Cardiac septum (tissue), 1 donor: ENCODE data around the gene POLR1C. TPM values are rescaled to one million over a fixed set of nuclear protein-coding genes. Genes with fewer than 3 reads are reported as not detected.
"Not testable (repeated sequence)": the region's sequence is repeated elsewhere in the genome, so short reads cannot be mapped to it uniquely, and the experiment has no call there.

ENCODE experiments used
- DNase-seq: peaks from one replicate; pipeline ENCODE4 v3.0.0-alpha.2; 2020; ENCODE audit warnings: low spot score
- intact Hi-C: fragments of 100-400 bp; cut with DNase I; formaldehyde crosslinking; loops from one replicate; pipeline ENCODE4 v1.14.0; 2022
- total RNA-seq: library from RNA; stranded (reverse); fragmentation: NEBNext Ultra II Directional; extraction: Animal tissue kit (Norgen Biotek cat#: 25700); gene quantifications from one replicate; pipeline ENCODE4 v1.2.1, GENCODE V29; 2021
- donor health status: DM: no; HTN: no; CAD: no.

POLR1C gene
- total RNA-seq, 1 donor from 2014 or later: 14.8 TPM

DNA sequence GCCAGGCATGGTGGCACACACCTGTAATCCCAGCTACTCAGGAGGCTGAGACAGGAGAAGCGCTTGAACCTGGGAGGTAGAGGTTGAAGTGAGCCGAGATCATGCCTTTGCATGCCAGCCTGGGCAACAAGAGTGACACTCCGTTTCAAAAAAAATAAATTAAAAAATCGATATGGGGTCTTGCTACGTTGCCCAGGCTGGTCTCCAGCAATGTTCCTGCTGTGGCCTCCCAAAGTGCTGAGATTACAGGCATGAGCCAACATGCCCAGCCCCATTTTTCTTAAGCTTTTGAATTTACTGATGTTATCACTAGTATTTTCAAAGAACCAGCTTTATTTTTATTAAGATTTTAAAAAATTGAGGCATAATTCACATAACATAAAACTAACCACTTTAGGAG, 23.6 kb downstream of the POLR1C start:
- no peak for DNase-seq
- intact Hi-C loops: no loop called here

DNA sequence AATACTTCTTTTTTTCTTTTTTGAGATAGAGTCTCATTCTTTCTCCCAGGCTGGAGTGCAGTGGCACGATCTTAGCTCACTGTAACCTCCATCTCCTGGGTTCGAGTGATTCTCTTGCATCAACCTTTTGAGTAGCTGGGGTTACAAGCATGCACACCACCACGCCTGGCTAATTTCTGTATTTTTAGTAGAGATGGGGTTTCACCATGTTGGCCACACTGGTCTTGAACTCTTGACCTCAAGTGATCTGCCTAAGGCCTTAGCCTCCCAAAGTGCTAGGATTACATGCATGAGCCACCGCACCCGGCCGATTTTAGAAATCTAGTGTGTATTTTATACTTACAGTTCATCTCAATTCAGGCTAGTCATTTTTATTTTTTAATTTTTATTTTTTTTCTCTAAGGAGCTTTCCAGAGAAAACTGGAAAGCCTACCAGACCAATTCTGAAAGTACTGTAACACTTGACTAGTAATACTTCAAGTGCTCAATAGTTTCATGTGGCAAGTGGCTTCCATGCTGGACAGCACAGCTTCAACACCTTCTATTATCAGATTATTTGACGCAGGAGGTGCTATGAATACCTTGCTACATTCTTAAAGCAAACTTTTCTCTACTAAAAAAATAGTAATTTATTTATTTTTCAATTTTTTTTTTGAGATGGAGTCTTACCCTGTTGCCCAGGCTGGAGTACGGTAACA, 25.0 kb downstream of the POLR1C start:
- intact Hi-C loops: no loop called here

DNA sequence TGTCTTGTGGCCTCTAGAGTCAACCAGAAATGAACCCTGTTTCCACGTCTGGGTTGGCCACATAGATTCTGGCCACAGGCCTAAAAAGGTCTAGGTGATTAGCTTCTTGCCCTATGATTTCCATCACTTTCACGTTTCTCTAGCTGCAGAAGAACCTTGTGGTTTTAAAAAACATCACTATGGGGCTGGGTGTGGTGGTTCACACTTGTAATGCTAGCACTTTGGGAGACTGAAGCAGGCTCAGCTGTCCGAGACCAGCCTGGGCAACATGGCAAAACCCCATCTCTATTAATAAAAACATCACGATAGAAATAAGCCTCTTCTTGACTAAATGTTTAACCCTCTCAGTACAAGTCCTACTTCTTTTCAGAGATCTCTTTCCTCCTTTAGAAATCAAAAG, 27.6 kb downstream of the POLR1C start:
- no peak for DNase-seq
- intact Hi-C loops: no loop called here

More for the DNA sequence above, 25.0 kb downstream of the POLR1C start:
- no peak for DNase-seq

DNA sequence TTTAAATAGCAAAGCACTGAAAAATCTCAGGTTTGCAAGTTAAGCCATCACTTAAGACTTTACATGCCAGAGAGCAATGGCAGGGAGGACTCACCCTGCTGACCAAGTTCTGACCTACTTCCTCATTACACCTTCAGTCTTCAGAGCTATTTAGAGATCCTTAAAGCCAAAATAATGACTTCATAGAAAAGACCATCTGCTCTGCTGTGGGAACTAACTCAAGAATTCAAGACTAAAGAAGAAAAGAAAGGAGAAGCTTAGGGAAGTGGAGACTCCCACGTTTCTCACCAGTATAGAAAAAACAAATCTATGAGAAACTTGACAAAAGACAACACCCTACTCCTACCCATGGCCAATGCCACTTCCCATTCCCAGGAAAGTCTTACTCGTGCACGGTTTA, 30.3 kb downstream of the POLR1C start:
- intact Hi-C loops: no loop called here
- DNase-seq: no peak

DNA sequence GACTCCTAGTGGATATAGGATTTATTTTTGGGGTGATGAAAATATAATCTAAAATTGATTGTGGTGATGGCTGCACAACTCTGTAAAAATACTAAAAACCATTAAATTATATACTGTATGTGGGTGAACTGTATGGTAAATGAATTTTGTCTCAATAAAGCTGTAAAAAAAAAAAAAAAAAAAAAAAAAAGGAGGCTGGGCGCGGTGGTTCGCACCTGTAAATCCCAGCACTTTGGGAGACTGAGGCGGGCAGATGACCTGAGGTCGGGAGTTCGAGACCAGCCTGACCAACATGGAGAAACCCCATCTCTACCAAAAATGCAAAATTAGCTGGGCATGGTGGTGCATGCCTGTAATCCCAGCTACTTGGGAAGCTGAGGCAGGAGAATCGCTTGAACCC, 40.7 kb downstream of the POLR1C start:
- DNase-seq, intact Hi-C loops: not testable (repeated sequence)

DNA sequence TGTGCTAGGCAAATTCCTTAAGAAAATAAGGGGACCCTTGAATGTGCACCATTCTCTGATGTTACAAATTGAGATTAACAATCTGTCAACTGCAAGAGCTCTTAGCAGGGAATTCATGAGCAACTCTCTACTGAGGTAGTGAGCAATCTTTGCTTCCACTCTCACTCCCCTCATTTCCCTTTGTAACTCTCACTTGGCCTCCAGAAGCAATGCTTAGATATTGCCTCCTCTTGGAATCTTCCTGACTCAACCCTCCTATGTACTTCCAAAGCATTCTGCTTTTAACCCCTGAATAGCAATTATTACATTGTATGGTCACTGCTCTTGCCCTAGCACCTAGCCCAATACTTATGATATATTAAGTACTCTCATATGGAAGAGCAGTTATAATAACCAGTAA, 42.4 kb downstream of the POLR1C start:
- no peak for DNase-seq
- intact Hi-C loops: no loop called here

DNA sequence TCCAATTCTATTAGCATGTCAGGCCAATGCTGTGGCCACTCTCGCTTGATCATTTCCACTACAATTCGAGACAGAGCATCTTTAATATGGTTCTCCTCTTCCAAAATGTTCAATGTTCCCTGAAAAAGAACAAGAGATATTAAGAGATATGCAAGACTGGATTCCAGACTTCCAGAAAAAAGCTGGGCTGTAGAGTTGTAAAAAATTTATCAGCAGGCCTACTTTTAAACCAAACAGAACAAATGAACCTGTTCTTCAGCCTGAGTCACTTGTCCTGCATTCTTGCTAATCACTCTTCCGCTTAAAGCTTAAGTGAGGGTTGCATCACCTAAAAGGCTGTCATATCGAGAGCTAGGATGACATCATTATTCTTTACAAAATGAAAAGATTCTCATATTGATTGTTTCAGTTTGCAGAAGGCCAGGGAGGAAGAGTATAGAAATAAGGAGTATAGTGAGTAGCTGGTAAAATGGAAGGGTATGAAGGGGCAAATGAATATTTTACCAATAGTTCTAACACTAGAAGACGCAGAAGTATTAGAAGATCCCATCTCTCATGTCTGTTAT, 54.1 kb downstream of the POLR1C start:
- no peak for DNase-seq
- intact Hi-C loops: no loop called here

Other genes starting within 250 kb of the POLR1C start
- gene SLC22A7, start 218.8 kb upstream of the POLR1C start, total RNA-seq: not detected
- gene CRIP3, start 208.3 kb upstream of the POLR1C start, total RNA-seq: 11.2 TPM
- gene ZNF318, start 147.4 kb upstream of the POLR1C start, total RNA-seq: 13.8 TPM
- gene ABCC10, start 89.5 kb upstream of the POLR1C start, total RNA-seq: 9.3 TPM
- gene DLK2, start 61.5 kb upstream of the POLR1C start, total RNA-seq: 2.9 TPM
- gene TJAP1, start 39.5 kb upstream of the POLR1C start, total RNA-seq: 25.1 TPM
- 1.5 TPM for gene LRRC73, start 6.7 kb upstream of the POLR1C start, total RNA-seq
- gene YIPF3, start 163 bp upstream of the POLR1C start, total RNA-seq: 65.7 TPM
- gene XPO5, start 58.9 kb downstream of the POLR1C start, total RNA-seq: 20.3 TPM
- gene POLH, start 59.1 kb downstream of the POLR1C start, total RNA-seq: 9.8 TPM
- gene GTPBP2, start 112.2 kb downstream of the POLR1C start, total RNA-seq: 27.9 TPM
- gene MAD2L1BP, start 118.8 kb downstream of the POLR1C start, total RNA-seq: 25.5 TPM
- gene RSPH9, start 127.9 kb downstream of the POLR1C start, total RNA-seq: 0.24 TPM
- 38.4 TPM for gene MRPS18A, start 170.7 kb downstream of the POLR1C start, total RNA-seq